HepG2 (cell line): ENCODE measurements around the gene CADM4. TPM values are rescaled to one million over a fixed set of nuclear protein-coding genes. Genes with fewer than 3 reads are reported as not detected.

Experiments
- CBX1 ChIP-seq: IDR thresholded peaks from one replicate; pipeline ENCODE4 v1.6.1; 2016; ENCODE audit warnings: antibody characterized with exemption, low read depth
- FOXP1 ChIP-seq, 2 experiments: fragments of 450-650 bp in 1 of 2; IDR thresholded peaks; 2 replicates each; pipeline ENCODE4 v1.6.1; 2017 to 2018; ENCODE audit warnings: antibody characterized with exemption in 1 of 2
- HMG20A ChIP-seq: IDR thresholded peaks from 2 replicates; pipeline ENCODE4 v1.6.1; 2016; ENCODE audit warnings: borderline replicate concordance
- MYNN ChIP-seq: sonication (generic); formaldehyde crosslinking; IDR thresholded peaks from 2 replicates; pipeline ENCODE4 v1.4.0; 2020; ENCODE audit warnings: mild to moderate bottlenecking, low read depth, missing genetic modification reagents
- PCBP1 ChIP-seq: fragments of 200-400 bp; formaldehyde crosslinking; IDR thresholded peaks from 2 replicates; pipeline ENCODE4 v1.6.1; 2017; ENCODE audit warnings: mild to moderate bottlenecking, low read depth, low read length, borderline replicate concordance
- SIN3A ChIP-seq: IDR thresholded peaks from 2 replicates; pipeline ENCODE4 v1.6.1; 2011; ENCODE audit warnings: low read depth, mild to moderate bottlenecking, control low read depth, low read length, borderline replicate concordance
- SIX4 ChIP-seq: sonication (generic); formaldehyde crosslinking; IDR thresholded peaks from 2 replicates; pipeline ENCODE4 v1.4.0; 2020; ENCODE audit warnings: missing genetic modification reagents
- TOE1 ChIP-seq: sonication (generic); formaldehyde crosslinking; IDR thresholded peaks from 2 replicates; pipeline ENCODE4 v1.4.0; 2020; ENCODE audit warnings: mild to moderate bottlenecking, missing genetic modification reagents
- YEATS2 ChIP-seq: sonication (generic); formaldehyde crosslinking; IDR thresholded peaks from 2 replicates; pipeline ENCODE4 v1.4.0; 2020; ENCODE audit warnings: missing genetic modification reagents, borderline replicate concordance
- ZFP82 ChIP-seq: sonication (generic); formaldehyde crosslinking; IDR thresholded peaks from 2 replicates; pipeline ENCODE4 v1.5.1; 2020; ENCODE audit warnings: mild to moderate bottlenecking, missing genetic modification reagents, borderline replicate concordance
- ZFP90 ChIP-seq: sonication (generic); formaldehyde crosslinking; IDR thresholded peaks from 2 replicates; pipeline ENCODE4 v1.8.0; 2022; ENCODE audit warnings: missing genetic modification reagents, mild to moderate bottlenecking, inconsistent platforms, borderline replicate concordance
- ZNF260 ChIP-seq: sonication (generic); formaldehyde crosslinking; IDR thresholded peaks from 2 replicates; pipeline ENCODE4 v1.4.0; 2020; ENCODE audit warnings: missing genetic modification reagents, low read depth, mild to moderate bottlenecking, borderline replicate concordance
- ZNF782 ChIP-seq: sonication (generic); formaldehyde crosslinking; IDR thresholded peaks from 2 replicates; pipeline ENCODE4 v1.4.0; 2020; ENCODE audit warnings: missing genetic modification reagents, mild to moderate bottlenecking, borderline replicate concordance
- polyA plus RNA-seq, 8 experiments: library from polyadenylated mRNA; depleted of rRNA in 3 of 8; stranded (reverse) in 7 of 8; unstranded in 1 of 8; fragments of >200 nt; fragmentation: Illumina TruSeq in 4 of 8; extraction: Trizol in 4 of 8; gene quantifications; 2 replicates each; pipeline versions ENCODE4 v1.2.1 to v1.2.3, GENCODE V29; 2011 to 2016; ENCODE audit warnings: low read depth in 4 of 8, missing spikeins in 1 of 8, mixed read lengths in 1 of 8; ENCODE audit not compliant: insufficient read depth in 1 of 8
- total RNA-seq, 5 experiments: library from RNA; depleted of rRNA; stranded (reverse); fragments of >200 nt; fragmentation: Illumina TruSeq; extraction: Trizol; gene quantifications; 2 replicates each; pipeline ENCODE4 v1.2.3, GENCODE V29; 2016; ENCODE audit warnings: low read depth in 1 of 5
- TF ChIP-seq, protein P1 (sequence below): sonication (generic); formaldehyde crosslinking; IDR thresholded peaks from 2 replicates; pipeline ENCODE4 v1.8.1; 2022; ENCODE audit warnings: low read depth, mild to moderate bottlenecking, missing genetic modification reagents
- TF ChIP-seq, protein P2 (sequence below), 2 experiments: sonication (generic) in 1 of 2; formaldehyde crosslinking in 1 of 2; IDR thresholded peaks; 2 replicates each; pipeline versions ENCODE4 v1.4.0 to v1.6.1; 2016 to 2020; ENCODE audit warnings: borderline replicate concordance in 1 of 2, low read depth in 1 of 2, mild to moderate bottlenecking in 1 of 2, missing genetic modification reagents in 1 of 2
- TF ChIP-seq, protein P3 (sequence below): sonication (generic); formaldehyde crosslinking; IDR thresholded peaks from 2 replicates; pipeline ENCODE4 v1.8.0; 2022; ENCODE audit warnings: missing genetic modification reagents, mild to moderate bottlenecking, moderate library complexity, borderline replicate concordance
- TF ChIP-seq, protein P4 (sequence below): sonication (generic); formaldehyde crosslinking; IDR thresholded peaks from 2 replicates; pipeline ENCODE4 v1.8.0; 2022; ENCODE audit warnings: mild to moderate bottlenecking, missing genetic modification reagents

The CADM4 gene
- total and polyA plus RNA-seq, 2 of the 13 experiments (the other 11 are each of a cell fraction or from before 2014, with no cell fraction given), result 8.5 to 16.0 TPM

DNA sequence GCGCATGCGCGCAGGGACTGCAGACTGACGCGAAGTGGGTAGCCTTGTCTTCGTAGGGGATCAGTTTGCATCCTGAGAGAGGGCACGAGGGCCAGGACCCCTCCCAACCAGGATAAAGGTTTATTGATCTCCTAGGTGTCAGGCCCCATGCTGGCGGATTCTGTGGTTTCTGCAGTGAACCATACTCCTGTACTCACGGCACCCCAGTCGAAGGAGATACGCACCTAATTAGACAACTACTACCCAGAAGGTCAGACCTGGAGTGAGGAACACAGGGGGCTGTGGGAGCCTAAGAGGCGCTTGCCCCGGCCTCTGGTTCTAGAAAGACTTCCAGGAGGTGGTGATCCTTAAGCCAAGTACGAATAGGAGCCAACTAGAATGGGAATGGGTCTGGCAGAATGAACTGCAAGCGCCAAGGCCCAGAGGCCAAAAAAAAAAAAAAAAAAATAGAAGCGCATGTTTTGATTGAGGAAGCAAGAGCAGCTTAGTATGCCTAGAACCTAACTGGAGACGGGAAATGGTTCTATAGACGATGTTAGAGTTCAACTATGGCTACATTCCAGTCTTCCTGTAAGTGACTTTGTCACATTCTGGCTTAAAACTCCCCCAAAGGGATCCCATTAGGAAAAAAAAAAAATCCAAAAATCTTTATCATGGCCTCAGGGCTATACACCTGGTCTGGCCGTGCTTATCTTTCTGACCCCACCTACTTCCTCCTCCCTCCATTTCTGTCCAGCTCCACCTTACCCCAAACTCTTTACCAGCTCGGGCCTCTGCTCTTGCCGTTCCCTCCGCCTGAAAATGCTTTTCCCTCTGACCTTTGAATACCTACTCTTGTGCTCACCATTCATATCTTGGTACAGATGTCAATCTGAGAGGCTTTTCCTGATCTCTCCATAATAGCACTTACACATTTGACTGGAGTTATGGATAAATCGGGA is 19.3 kb downstream of the CADM4 start (continued):
- TF ChIP-seq, protein P1, sequence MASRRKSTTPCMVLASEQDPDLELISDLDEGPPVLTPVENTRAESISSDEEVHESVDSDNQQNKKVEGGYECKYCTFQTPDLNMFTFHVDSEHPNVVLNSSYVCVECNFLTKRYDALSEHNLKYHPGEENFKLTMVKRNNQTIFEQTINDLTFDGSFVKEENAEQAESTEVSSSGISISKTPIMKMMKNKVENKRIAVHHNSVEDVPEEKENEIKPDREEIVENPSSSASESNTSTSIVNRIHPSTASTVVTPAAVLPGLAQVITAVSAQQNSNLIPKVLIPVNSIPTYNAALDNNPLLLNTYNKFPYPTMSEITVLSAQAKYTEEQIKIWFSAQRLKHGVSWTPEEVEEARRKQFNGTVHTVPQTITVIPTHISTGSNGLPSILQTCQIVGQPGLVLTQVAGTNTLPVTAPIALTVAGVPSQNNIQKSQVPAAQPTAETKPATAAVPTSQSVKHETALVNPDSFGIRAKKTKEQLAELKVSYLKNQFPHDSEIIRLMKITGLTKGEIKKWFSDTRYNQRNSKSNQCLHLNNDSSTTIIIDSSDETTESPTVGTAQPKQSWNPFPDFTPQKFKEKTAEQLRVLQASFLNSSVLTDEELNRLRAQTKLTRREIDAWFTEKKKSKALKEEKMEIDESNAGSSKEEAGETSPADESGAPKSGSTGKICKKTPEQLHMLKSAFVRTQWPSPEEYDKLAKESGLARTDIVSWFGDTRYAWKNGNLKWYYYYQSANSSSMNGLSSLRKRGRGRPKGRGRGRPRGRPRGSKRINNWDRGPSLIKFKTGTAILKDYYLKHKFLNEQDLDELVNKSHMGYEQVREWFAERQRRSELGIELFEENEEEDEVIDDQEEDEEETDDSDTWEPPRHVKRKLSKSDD (CRISPR knock-in tag), result no peak
- no peak for TF ChIP-seq CBX1
- TF ChIP-seq HMG20A, result no peak
- no peak for TF ChIP-seq FOXP1 (IDR thresholded peaks at IDR 0.05)
- TF ChIP-seq FOXP1 (CRISPR knock-in tag; IDR thresholded peaks at IDR 0.05), result no peak
- TF ChIP-seq SIN3A, result peak; percentile 13; the same call in 1 of the 2 replicates
- TF ChIP-seq ZFP90, result no peak
- TF ChIP-seq ZNF260 (CRISPR knock-in tag), result no peak
- TF ChIP-seq ZNF782, result no peak
- peak; percentile 11; the same call in 1 of the 2 replicates for TF ChIP-seq SIX4
- TF ChIP-seq YEATS2 (CRISPR knock-in tag), result no peak
- no peak for TF ChIP-seq ZFP82 (CRISPR knock-in tag)
- no peak for TF ChIP-seq MYNN (CRISPR knock-in tag)
- TF ChIP-seq PCBP1, result no peak
- TF ChIP-seq TOE1 (CRISPR knock-in tag), result no peak
- TF ChIP-seq, protein P2, sequence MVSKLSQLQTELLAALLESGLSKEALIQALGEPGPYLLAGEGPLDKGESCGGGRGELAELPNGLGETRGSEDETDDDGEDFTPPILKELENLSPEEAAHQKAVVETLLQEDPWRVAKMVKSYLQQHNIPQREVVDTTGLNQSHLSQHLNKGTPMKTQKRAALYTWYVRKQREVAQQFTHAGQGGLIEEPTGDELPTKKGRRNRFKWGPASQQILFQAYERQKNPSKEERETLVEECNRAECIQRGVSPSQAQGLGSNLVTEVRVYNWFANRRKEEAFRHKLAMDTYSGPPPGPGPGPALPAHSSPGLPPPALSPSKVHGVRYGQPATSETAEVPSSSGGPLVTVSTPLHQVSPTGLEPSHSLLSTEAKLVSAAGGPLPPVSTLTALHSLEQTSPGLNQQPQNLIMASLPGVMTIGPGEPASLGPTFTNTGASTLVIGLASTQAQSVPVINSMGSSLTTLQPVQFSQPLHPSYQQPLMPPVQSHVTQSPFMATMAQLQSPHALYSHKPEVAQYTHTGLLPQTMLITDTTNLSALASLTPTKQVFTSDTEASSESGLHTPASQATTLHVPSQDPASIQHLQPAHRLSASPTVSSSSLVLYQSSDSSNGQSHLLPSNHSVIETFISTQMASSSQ (IDR thresholded peaks at IDR 0.05; ENCODE audit: low read depth), result no peak
- TF ChIP-seq, protein P2 (CRISPR knock-in tag; IDR thresholded peaks at IDR 0.05; ENCODE audit: borderline replicate concordance), result no peak
- TF ChIP-seq, protein P3, sequence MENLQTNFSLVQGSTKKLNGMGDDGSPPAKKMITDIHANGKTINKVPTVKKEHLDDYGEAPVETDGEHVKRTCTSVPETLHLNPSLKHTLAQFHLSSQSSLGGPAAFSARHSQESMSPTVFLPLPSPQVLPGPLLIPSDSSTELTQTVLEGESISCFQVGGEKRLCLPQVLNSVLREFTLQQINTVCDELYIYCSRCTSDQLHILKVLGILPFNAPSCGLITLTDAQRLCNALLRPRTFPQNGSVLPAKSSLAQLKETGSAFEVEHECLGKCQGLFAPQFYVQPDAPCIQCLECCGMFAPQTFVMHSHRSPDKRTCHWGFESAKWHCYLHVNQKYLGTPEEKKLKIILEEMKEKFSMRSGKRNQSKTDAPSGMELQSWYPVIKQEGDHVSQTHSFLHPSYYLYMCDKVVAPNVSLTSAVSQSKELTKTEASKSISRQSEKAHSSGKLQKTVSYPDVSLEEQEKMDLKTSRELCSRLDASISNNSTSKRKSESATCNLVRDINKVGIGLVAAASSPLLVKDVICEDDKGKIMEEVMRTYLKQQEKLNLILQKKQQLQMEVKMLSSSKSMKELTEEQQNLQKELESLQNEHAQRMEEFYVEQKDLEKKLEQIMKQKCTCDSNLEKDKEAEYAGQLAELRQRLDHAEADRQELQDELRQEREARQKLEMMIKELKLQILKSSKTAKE, result no peak
- TF ChIP-seq, protein P4, sequence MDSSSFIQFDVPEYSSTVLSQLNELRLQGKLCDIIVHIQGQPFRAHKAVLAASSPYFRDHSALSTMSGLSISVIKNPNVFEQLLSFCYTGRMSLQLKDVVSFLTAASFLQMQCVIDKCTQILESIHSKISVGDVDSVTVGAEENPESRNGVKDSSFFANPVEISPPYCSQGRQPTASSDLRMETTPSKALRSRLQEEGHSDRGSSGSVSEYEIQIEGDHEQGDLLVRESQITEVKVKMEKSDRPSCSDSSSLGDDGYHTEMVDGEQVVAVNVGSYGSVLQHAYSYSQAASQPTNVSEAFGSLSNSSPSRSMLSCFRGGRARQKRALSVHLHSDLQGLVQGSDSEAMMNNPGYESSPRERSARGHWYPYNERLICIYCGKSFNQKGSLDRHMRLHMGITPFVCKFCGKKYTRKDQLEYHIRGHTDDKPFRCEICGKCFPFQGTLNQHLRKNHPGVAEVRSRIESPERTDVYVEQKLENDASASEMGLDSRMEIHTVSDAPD (CRISPR knock-in tag), result no peak
